ENCODE measurements around the gene PLOD2.

DNA sequence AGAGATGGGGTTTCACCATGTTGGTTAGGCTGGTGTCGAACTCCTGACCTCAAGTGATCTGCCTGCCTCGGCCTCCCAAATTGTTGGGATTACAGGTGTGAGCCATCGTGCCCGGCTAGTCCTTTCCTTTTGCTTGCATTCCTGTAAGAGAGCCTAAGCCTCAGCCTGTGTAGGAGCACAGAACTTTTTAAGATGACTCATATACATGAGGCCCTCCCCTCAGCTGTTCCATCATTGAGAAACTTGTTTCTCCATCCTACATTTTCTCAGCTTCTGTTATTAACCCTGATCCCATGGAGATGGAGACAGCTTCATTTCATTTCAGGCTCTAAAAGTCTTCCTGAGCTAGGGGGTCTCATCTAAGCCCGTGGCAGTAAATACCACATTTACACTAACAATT lies 123.3 kb downstream of the PLOD2 start:
- TF ChIP-seq, protein P1, sequence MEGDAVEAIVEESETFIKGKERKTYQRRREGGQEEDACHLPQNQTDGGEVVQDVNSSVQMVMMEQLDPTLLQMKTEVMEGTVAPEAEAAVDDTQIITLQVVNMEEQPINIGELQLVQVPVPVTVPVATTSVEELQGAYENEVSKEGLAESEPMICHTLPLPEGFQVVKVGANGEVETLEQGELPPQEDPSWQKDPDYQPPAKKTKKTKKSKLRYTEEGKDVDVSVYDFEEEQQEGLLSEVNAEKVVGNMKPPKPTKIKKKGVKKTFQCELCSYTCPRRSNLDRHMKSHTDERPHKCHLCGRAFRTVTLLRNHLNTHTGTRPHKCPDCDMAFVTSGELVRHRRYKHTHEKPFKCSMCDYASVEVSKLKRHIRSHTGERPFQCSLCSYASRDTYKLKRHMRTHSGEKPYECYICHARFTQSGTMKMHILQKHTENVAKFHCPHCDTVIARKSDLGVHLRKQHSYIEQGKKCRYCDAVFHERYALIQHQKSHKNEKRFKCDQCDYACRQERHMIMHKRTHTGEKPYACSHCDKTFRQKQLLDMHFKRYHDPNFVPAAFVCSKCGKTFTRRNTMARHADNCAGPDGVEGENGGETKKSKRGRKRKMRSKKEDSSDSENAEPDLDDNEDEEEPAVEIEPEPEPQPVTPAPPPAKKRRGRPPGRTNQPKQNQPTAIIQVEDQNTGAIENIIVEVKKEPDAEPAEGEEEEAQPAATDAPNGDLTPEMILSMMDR (IDR thresholded peaks at IDR 0.05; ENCODE audit: low read depth, low read length, poor library complexity, severe bottlenecking): no peak
- no peak for TF ChIP-seq EZH2phosphoT487 (IDR thresholded peaks at IDR 0.05; ENCODE audit: borderline replicate concordance, low read length)

All from DOHH2 (cell line).